Neuron (in vitro differentiated cells): Measurements from ENCODE around the gene PBX1.
A peak's percentile ranks its signal among the peaks of the same experiment; 100 is the strongest.

Source experiments
- H2AFZ ChIP-seq: one replicate; pipeline ENCODE4 v1.6.1; 2013; ENCODE audit warnings: low read depth, mild to moderate bottlenecking, inconsistent platforms, low read length, moderate library complexity
- H3K27me3 ChIP-seq: one replicate; pipeline ENCODE4 v1.6.1; 2013; ENCODE audit warnings: low read length; ENCODE audit not compliant: insufficient read depth
- H3K36me3 ChIP-seq: one replicate; pipeline ENCODE4 v1.6.1; 2013; ENCODE audit warnings: low read length; ENCODE audit not compliant: insufficient read depth
- H3K4me1 ChIP-seq: one replicate; pipeline ENCODE4 v1.6.1; 2013; ENCODE audit warnings: low read length; ENCODE audit not compliant: insufficient read depth
- H3K4me3 ChIP-seq: 2 replicates; pipeline ENCODE4 v1.5.1; 2013; ENCODE audit warnings: mild to moderate bottlenecking, low read length, moderate library complexity
- H3K9me3 ChIP-seq: one replicate; pipeline ENCODE4 v1.6.1; 2013; ENCODE audit warnings: low read length

PBX1 gene

DNA sequence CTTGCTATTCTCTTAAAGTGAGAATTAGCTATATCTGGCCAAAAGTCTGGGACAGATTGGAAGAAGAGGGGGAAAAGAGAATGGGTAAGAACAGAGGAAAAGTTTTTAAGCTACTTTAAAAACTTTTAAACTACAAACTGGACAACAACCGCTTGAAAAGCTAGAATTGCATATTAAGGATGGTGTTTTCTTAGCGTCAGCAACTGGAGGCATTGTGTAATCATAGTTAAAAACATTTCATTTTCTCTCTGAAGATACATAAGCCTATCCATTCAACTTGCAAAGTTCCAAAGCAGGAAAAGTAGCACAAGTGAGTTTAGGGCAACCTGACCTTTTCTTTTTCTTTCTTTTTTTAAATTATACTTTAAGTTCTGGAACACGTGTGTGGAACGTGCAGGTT lies 10.9 kb downstream of the PBX1 start:
- H2AFZ ChIP-seq = no peak overlapping the region
- H3K27me3 ChIP-seq = no peaks in the 10 kb centered on the region
- peaks cover 17% of the 10 kb centered on the region for H3K9me3 ChIP-seq
- H3K4me3 ChIP-seq = no peak overlapping the region
- H3K4me1 ChIP-seq = peaks cover 19% of the 10 kb centered on the region
- peaks cover 47% of the 10 kb centered on the region for H3K36me3 ChIP-seq

DNA sequence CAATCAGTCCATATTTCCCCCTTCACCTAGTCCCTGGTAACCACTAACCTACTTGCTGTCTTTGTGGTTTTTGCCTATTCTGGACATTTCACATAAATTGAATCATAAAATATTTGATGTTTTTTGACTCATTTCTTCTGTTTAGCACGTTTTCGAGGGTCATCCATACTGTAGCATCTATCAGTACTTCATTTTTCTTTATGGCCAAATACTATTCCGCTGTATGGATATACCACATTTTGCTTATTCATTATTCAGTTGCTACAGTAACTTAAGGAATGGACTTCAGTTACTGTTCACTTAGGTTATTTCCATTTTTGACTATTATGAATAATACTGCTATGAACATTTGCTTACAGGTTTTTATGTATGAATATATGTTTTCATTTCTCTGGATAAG lies 12.3 kb downstream of the PBX1 start:
- Histone ChIP-seq H3K36me3 (peaks cover 49% of the 10 kb centered on the region), H3K4me3 (no peak overlapping the region)

DNA sequence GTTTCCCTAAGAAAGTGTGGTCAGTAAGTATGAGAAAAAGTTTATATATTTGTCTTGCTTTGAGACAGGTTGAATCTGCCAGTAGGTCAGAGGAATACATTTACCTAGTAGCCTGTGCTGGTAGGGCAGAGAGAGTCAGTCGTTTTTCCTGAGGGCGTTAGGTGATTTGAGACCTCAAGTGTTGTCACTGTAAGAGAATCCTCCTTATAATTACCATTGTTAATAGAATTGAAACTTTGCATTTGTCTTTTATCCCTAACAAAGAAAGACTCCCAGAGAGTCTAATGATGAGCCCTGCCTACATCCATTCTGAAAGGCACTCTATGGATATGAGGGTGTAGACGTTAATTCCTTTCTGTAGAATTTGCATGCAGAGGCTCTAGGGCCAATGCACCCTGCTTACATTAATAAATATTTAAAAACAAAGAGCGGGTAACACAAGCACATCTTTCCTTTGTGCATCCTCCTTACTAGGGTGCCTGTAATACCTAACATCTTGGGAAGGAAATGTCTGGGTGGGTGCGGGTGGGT lies 16.4 kb downstream of the PBX1 start:
- H3K27me3 ChIP-seq = no peaks in the 10 kb centered on the region
- no peak overlapping the region for H2AFZ ChIP-seq
- H3K4me3 ChIP-seq = no peak overlapping the region
- H3K36me3 ChIP-seq = peaks cover 30% of the 10 kb centered on the region
- peaks cover 7% of the 10 kb centered on the region for H3K9me3 ChIP-seq
- peaks cover 12% of the 10 kb centered on the region for H3K4me1 ChIP-seq

More for the DNA sequence above, 12.3 kb downstream of the PBX1 start:
- H3K9me3 ChIP-seq = peaks cover 17% of the 10 kb centered on the region
- no peak overlapping the region for H2AFZ ChIP-seq
- no peaks in the 10 kb centered on the region for H3K27me3 ChIP-seq
- H3K4me1 ChIP-seq = peaks cover 5% of the 10 kb centered on the region

DNA sequence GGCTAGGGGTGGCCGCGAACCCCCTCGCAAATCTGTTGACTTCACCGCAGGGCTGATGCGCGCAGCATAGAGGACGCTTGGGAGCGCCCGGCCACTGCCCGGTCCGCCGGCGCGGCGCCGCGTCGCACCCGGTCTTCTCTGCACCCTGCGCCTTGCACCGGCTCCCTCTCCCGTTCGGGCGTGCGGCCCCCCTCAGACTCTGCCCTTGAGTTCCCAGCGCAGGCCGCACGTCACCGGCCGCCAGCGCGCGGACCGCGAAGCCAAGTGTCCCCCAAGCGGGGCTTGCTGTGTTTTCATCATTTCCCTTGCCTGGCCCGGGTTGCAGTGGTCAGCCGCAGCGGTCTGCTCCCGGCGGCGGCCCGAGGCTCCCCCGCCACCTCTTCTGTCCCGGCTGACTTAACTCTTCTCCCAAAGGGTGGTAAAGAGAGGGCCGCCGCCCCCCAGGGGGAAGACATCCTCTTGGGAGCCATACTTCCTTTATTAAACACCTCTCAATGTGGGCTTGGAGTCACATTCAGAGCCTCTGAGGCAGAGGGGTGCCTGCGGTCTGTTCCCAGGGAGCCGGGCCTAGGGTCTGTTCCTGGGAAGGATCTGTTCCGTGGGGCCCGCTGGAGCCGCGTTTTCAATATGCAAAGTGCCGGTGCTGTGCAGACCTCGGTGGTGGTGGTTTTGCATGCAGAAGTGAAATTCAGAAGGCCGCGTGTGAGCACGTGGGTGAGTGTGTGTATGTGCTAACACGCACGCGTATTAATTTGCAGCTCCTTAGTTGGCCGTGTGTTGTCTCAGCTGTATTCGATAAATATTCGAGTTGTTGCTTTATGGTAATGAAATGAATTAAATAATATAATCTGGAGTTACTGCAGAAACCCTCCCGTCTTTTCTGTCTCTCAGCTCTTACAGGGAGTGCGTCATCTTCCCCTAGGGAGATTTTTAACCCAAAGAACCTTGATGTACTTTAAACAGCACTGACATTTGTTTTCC lies 17.6 kb downstream of the PBX1 start:
- Histone ChIP-seq H3K4me1 (peaks cover 12% of the 10 kb centered on the region), H3K4me3 (no peak overlapping the region), H2AFZ (no peak overlapping the region), H3K36me3 (peaks cover 21% of the 10 kb centered on the region), H3K9me3 (peaks cover 5% of the 10 kb centered on the region), H3K27me3 (no peaks in the 10 kb centered on the region)

DNA sequence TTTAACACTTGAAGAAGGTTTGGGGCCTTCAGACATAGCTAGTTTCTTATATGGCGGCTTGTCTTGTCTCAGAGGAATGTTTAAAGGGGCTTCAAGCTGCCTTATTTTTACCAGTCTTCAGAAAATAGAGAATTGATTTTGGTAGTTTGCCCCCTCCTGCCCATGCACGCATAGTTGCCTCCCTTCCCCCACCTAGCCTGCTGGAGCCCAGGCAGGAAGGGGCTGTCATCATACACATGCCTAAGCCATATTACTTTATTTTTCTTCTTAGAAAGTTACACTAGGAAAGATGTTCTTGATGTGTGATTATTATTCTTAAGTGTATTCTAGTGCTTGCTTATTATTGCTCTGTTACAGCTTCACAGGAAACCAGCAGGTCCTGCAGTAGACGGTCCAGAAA lies 18.3 kb downstream of the PBX1 start:
- Histone ChIP-seq H2AFZ (no peak overlapping the region), H3K4me1 (peaks cover 12% of the 10 kb centered on the region), H3K27me3 (no peaks in the 10 kb centered on the region), H3K36me3 (peaks cover 21% of the 10 kb centered on the region), H3K4me3 (no peak overlapping the region), H3K9me3 (peaks cover 3% of the 10 kb centered on the region)

DNA sequence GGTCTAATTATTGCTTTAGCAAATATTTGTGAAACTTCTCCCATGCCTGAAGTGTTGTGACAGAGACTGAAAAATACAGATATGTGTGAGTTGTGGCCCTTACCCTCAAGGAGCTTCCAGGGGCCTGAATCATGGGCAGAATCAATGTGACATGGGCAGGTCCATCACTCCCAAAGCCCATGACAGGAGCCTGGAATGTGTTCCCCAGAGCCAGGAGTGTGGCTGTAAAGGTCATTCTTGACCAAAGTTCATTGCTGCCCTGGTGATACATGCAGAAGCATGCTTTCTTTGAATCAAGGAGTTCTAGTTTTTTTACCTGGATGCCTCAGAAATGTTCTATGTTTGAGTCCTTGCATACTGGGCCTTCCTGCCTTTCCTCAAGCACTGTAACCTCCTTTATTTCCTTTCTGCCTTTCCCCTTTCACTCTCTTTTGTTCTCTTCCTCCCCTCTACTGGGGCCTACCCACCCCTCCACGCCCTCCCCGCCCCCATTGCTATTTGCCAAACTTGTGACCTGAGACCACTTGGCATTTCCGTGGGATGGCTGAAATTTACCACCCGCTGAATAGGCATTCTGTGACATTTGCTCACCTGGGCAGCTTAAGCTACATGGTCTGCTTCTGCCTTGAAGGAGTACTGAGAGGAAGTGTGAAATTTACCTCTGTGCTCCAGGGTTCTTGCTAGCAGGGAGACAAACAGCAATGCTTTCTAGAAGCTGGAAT lies 19.7 kb downstream of the PBX1 start:
- H3K4me1 ChIP-seq = peaks cover 20% of the 10 kb centered on the region

DNA sequence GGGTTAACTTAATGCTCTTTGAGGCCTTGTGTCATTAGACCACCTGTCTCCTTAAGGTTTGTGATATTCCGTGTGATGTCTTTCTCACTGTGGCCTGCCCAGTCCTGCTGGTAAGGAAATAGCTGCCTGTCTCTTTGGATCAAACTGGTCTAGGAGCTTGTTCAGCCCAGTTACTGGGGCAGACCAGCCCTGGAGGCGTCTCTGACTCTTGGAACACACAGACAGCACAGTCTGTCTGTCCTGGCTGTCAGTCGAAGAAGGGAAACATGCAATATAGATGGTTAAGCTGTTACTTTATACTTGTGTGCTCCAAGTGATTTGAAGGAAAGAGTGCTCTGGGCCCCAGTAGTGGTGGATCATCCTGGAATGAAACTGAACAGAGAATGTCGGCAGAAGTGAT lies 20.4 kb downstream of the PBX1 start:
- Histone ChIP-seq H2AFZ (no peak overlapping the region), H3K36me3 (peaks cover 12% of the 10 kb centered on the region), H3K4me1 (peaks cover 23% of the 10 kb centered on the region), H3K9me3 (peaks cover 2% of the 10 kb centered on the region), H3K4me3 (no peak overlapping the region), H3K27me3 (no peaks in the 10 kb centered on the region)

More for the DNA sequence above, 19.7 kb downstream of the PBX1 start:
- H3K9me3 ChIP-seq = peaks cover 3% of the 10 kb centered on the region
- H2AFZ ChIP-seq = no peak overlapping the region
- peaks cover 19% of the 10 kb centered on the region for H3K36me3 ChIP-seq
- no peak overlapping the region for H3K4me3 ChIP-seq
- H3K27me3 ChIP-seq = no peaks in the 10 kb centered on the region

DNA sequence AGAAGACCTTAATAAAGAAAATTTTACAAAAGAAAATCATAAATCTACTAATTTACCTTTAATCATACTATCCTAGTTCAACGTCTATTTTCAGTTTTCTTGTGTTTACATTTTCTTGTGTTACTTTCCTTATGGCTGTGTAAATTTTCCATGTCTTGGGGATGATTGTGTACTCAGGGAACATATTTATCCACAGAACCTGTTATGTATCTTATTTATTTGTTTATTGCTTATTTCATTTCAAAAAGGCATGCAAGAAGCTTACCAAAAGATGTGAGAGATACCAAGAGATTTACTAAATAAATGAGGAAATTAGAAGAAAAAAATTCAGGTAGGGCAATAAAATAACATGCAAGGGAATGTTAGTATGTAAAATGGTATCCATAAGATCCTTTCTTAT lies 22.8 kb downstream of the PBX1 start:
- peaks cover 2% of the 10 kb centered on the region for H3K9me3 ChIP-seq
- H2AFZ ChIP-seq = no peak overlapping the region
- H3K27me3 ChIP-seq = no peaks in the 10 kb centered on the region
- H3K36me3 ChIP-seq = peaks cover 7% of the 10 kb centered on the region
- H3K4me1 ChIP-seq = peaks cover 38% of the 10 kb centered on the region
- H3K4me3 ChIP-seq = no peak overlapping the region

DNA sequence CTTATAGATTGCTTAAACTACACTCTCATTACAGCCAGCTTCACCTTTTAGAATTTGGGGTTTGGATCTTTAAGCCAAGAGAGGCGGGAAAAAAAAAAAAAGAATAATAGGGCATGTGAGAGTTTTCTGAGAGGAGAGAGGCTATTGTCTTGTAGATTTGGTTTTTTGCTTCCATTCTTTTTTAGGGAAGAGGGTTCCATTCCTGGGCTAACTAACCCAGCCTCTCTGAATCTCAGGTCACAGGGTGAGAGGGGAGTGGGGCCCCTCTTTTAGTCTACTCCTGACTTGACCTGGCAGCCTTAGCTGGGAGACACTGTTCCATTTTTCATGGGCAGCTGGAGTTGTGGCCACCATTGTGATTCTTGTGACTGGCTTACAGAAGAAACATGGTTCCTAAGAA lies 24.2 kb downstream of the PBX1 start:
- Histone ChIP-seq H2AFZ (no peak overlapping the region), H3K4me3 (no peak overlapping the region), H3K9me3 (peaks cover 2% of the 10 kb centered on the region), H3K27me3 (no peaks in the 10 kb centered on the region), H3K4me1 (peaks cover 45% of the 10 kb centered on the region), H3K36me3 (peaks cover 4% of the 10 kb centered on the region)

DNA sequence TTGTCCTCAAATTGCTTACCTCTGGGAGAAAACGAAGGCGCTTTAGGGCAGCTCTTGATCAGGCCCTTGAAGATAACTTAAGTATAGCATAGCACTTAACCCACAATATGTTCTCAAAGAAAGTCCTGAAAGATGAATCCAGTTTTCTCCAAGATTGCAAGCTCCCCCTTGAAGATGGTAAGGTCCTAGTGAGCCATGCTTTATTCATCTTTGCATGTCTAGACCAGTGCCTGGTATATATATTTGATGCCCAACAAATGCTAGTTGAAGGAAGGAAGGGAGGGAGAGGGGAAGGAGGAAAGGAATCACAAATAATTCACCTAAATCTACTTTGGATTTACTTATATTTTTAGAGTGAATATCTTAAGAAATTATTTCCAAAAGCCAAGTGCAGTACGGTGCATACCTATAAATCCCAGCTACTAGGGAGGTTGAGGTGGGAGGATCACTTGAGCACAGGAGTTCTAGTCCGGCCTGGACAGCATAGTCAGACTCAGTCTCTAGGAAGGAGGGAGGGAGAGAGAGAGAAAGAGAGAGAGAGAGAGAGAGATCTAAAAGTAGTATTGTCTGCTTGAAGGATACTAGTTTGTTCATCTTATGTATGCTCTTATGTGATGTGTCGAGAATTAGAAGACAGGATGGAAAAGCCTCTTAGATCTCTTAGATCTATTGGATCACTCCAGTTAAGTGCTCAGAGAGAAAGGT lies 25.0 kb downstream of the PBX1 start:
- peaks cover 2% of the 10 kb centered on the region for H3K9me3 ChIP-seq
- H3K4me3 ChIP-seq = no peak overlapping the region
- no peaks in the 10 kb centered on the region for H3K27me3 ChIP-seq
- peaks cover 47% of the 10 kb centered on the region for H3K4me1 ChIP-seq
- H2AFZ ChIP-seq = no peak overlapping the region
- H3K36me3 ChIP-seq = peaks cover 4% of the 10 kb centered on the region

DNA sequence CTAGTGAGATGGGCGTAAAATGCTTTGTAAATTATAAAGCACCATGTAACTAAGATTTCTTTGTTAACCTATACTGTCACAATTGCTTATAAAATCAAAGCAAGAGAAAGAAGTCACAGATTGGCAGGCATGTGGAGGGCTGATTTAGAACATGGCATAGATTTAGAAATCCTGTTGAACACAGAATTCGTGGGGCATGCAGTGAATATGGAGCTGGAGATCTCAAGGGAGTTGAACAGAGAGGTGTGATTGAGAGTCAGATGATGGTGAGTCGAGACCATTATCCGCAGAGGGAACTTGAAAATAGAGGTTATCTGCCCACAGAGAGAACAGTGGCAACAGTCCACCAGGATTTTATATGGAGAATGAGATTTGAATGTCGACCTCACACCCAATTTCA lies 27.6 kb downstream of the PBX1 start:
- Histone ChIP-seq H3K9me3 (no peaks in the 10 kb centered on the region), H2AFZ (no peak overlapping the region), H3K4me3 (no peak overlapping the region), H3K27me3 (no peaks in the 10 kb centered on the region), H3K36me3 (peaks cover 4% of the 10 kb centered on the region), H3K4me1 (peaks cover 60% of the 10 kb centered on the region)

DNA sequence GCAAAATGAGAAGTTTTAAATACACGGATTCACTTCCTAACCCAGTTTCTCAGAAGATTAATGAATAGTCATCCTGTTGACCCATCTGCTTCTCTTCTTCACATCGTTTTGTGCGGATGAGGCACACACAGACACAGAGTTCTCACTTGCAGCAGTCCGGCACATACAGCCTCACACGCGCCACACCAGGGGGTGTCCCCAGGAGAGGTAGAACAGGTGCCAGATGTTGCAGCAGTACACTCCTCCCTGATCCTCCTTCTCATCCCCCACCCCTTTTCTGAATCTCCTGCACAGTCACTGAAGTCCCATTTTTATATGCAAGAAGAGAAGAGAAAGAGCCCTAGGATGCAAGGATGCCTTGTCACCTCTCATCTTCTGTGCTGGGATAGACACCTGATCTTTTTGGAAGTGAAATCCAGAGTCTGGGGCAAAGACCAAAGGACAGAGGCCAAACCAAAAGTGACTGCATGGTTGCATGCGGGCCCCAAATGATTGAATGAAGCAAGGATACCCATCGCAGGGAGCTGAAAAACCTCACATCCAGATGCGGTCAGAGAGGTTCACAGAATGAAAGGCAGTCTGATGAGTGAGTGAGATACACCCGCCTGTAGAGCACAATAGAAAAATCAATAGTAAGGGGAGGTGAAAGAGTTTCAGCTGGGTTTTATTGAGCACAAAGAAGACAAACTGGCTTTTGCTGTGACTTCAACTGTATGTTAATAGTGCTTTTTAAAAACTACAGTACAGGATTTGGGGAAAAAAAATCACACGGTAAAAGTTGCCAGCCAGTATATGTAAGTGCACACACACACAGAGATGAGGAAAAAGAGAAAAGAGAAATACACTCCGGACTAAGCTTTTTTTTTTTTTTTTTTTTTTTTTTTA lies 28.9 kb downstream of the PBX1 start:
- Histone ChIP-seq H3K4me1 (peaks cover 71% of the 10 kb centered on the region), H2AFZ (no peak overlapping the region), H3K36me3 (peaks cover 4% of the 10 kb centered on the region), H3K27me3 (no peaks in the 10 kb centered on the region), H3K4me3 (peak overlapping the region; percentile 35), H3K9me3 (no peaks in the 10 kb centered on the region)
